CD4-positive, alpha-beta T cell (primary cell): ENCODE results near the gene GRM4. TPM values are rescaled to one million over a fixed set of nuclear protein-coding genes. Genes with fewer than 3 reads are reported as not detected.

Experiments
- ATAC-seq: fragments of 200-7000 bp; cut with Tn5 transposase; one replicate; pipeline ENCODE4 v1.10.0; 2022; ENCODE audit warnings: mild to moderate bottlenecking; ENCODE audit not compliant: poor library complexity
- CTCF ChIA-PET: fragments of 350-600 bp; sonication (Branson Sonifier 250); formaldehyde crosslinking; loops from one replicate; lab custom pipeline; 2021; ENCODE audit warnings: antibody characterized with exemption, inconsistent platforms; lab: Charles Lee
- POLR2A ChIA-PET: fragments of 350-600 bp; sonication (Branson Sonifier 250); formaldehyde crosslinking; loops from one replicate; lab custom pipeline; 2021; ENCODE audit warnings: antibody characterized with exemption, inconsistent platforms; lab: Charles Lee
- DNase-seq, 14 experiments: peaks; one replicate each; pipeline ENCODE4 v3.0.0-alpha.2; 2013 to 2020; ENCODE audit warnings: mixed read lengths in 2 of 14
- H3K27ac ChIP-seq, 2 donors: one replicate each; pipeline versions ENCODE4 v1.5.1 to v1.7.0; 2013; ENCODE audit warnings: low read length in 2 of 2, low read depth in 1 of 2, mild to moderate bottlenecking in 1 of 2
- H3K27me3 ChIP-seq, 2 experiments: 1 replicate in 1 of 2; 2 replicates in 1 of 2; pipeline versions ENCODE4 v1.6.1 to v1.7.0; 2013; ENCODE audit warnings: low read length in 2 of 2, control low read depth in 1 of 2, mild to moderate bottlenecking in 1 of 2, moderate library complexity in 1 of 2; ENCODE audit not compliant: insufficient read depth in 2 of 2, control insufficient read depth in 1 of 2
- H3K36me3 ChIP-seq: one replicate; pipeline ENCODE4 v1.6.1; 2013; ENCODE audit warnings: low read length, control low read depth; ENCODE audit not compliant: insufficient read depth
- H3K4me1 ChIP-seq: one replicate; pipeline ENCODE4 v1.6.1; 2013; ENCODE audit warnings: low read length, control low read depth; ENCODE audit not compliant: insufficient read depth
- H3K4me3 ChIP-seq: one replicate; pipeline ENCODE4 v1.5.1; 2013; ENCODE audit warnings: mild to moderate bottlenecking, low read length, moderate library complexity
- H3K9me3 ChIP-seq, 2 experiments: 1 replicate in 1 of 2; 2 replicates in 1 of 2; pipeline versions ENCODE4 v1.6.1 to v1.7.0; 2013; ENCODE audit warnings: low read length in 2 of 2, mild to moderate bottlenecking in 2 of 2, control low read depth in 1 of 2, moderate library complexity in 1 of 2; ENCODE audit not compliant: control insufficient read depth in 1 of 2, insufficient read depth in 1 of 2
- H3K27ac Mint-ChIP-seq: one replicate; pipeline ENCODE4 v1.8.0; 2020; ENCODE audit warnings: mixed read lengths
- H3K27me3 Mint-ChIP-seq: one replicate; pipeline ENCODE4 v1.8.0; 2021; ENCODE audit warnings: mixed read lengths
- H3K36me3 Mint-ChIP-seq: one replicate; pipeline ENCODE4 v1.8.0; 2021; ENCODE audit warnings: low read depth, mixed read lengths
- H3K4me1 Mint-ChIP-seq: one replicate; pipeline ENCODE4 v1.8.0; 2021; ENCODE audit warnings: low read depth, mixed read lengths
- H3K4me3 Mint-ChIP-seq: one replicate; pipeline ENCODE4 v1.8.0; 2020; ENCODE audit warnings: mild to moderate bottlenecking, mixed read lengths
- H3K9me3 Mint-ChIP-seq: one replicate; pipeline ENCODE4 v1.8.0; 2020; ENCODE audit warnings: mixed read lengths
- intact Hi-C, 2 experiments: fragments of 100-400 bp; cut with DNase I in 1 of 2; cut with micrococcal nuclease in 1 of 2; formaldehyde crosslinking; loops; one replicate each; pipeline versions ENCODE4 v1.15.1 to v1.9.0; 2023 to 2025; cut with DNase I, micrococcal nuclease
- total RNA-seq, 174 experiments: library from RNA in 2 of 174; stranded (reverse) in 2 of 174; gene quantifications; one replicate each; pipeline ENCODE4 v1.2.3 and lab custom pipeline; 2021 to 2026
- TF ChIP-seq, protein P1 (sequence below): fragments of 200-600 bp; IDR thresholded peaks from one replicate; pipeline ENCODE4 v1.8.0; 2022; ENCODE audit warnings: antibody characterized with exemption, mild to moderate bottlenecking

The GRM4 gene
- total RNA-seq, 2 experiments from 2014 or later: 0.08 TPM; not detected in 1

DNA sequence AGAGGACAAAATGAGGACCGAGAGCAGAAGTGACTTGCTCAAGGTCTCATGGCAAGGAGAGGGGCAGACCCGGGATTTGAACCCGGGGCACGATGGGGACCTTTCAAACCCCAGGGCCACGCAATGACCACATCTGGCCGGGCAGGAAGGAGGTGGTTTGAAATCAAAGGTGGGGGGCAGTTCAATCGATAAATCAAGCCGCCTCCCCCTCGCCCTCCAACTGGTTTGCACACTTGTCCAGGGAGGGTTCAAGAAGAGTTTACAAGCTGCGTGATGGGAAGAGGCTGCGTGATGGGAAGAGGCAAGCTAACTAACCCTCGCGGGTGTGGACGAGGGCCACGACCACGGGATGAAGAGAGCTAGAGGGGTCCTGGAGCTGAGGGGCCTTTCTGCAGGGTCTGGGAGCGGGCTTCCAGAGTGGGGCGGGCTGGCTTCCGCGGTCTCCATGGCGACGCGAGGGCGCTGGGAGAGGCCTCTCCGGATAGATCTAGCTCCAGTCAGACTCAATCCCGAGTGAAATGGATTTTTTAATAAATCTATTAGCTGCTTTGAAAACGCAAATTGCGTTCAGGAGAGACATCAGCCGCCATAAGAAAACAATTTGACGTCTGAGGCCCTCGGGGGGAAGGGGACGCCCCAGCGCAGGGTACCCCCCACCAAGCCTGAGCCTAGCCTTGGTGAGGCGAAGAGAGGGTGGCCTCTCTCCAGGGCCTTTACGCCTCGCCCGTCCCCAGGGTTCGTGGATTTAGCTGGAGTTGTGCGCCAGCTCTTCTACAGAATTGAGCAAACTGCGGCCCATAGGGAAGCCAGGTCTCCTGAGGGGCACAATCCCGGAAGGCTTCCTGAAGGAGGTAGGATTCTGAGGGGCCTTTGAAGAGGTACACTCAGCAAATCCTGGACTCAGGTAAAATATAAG lies 143.9 kb downstream of the GRM4 start:
- Mint-ChIP-seq H3K4me1 (no peaks in the 10 kb centered on the region), H3K27me3 (peaks cover 3% of the 10 kb centered on the region), H3K27ac (no peak overlapping the region), H3K9me3 (no peaks in the 10 kb centered on the region), H3K36me3 (no peaks in the 10 kb centered on the region), H3K4me3 (no peak overlapping the region)
- H3K27me3 ChIP-seq: no peaks in the 10 kb centered on the region
- H3K36me3 ChIP-seq: no peaks in the 10 kb centered on the region
- no peak overlapping the region for H3K27ac ChIP-seq
- H3K4me1 ChIP-seq: no peaks in the 10 kb centered on the region
- POLR2A ChIA-PET: no interaction called here
- no peaks in the 10 kb centered on the region for H3K9me3 ChIP-seq
- H3K4me3 ChIP-seq: no peak overlapping the region
- no peak for DNase-seq
- TF ChIP-seq, protein P1, sequence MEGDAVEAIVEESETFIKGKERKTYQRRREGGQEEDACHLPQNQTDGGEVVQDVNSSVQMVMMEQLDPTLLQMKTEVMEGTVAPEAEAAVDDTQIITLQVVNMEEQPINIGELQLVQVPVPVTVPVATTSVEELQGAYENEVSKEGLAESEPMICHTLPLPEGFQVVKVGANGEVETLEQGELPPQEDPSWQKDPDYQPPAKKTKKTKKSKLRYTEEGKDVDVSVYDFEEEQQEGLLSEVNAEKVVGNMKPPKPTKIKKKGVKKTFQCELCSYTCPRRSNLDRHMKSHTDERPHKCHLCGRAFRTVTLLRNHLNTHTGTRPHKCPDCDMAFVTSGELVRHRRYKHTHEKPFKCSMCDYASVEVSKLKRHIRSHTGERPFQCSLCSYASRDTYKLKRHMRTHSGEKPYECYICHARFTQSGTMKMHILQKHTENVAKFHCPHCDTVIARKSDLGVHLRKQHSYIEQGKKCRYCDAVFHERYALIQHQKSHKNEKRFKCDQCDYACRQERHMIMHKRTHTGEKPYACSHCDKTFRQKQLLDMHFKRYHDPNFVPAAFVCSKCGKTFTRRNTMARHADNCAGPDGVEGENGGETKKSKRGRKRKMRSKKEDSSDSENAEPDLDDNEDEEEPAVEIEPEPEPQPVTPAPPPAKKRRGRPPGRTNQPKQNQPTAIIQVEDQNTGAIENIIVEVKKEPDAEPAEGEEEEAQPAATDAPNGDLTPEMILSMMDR: no peak
- CTCF ChIA-PET: no interaction called here
- intact Hi-C loops: no loop called here
- ATAC-seq: no peak

DNA sequence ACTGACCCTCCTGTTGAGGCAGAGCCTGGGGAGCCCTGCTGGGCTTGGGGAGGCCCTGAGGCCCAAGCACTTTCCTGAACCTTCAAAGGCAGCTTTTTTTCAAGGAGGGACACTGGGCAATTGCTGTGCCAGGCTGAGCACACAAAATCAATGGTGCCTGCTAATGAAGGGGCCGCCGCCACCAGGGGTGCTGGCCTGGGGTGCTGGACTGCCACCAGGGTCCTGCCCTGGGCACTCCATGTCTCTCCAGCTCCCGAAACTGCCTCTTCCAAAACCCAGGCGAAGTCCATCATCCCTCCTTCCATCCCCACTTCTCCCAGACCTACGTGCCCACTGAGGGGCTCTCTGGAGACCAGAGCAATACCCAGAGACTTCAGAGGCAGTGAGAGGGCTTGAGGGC lies 145.6 kb downstream of the GRM4 start:
- Histone ChIP-seq H3K4me1 (no peaks in the 10 kb centered on the region), H3K27ac (no peak overlapping the region), H3K27me3 (peaks cover 0 to 5% of the 10 kb centered on the region in 2 experiments), H3K9me3 (no peaks in the 10 kb centered on the region), H3K4me3 (no peak overlapping the region), H3K36me3 (no peaks in the 10 kb centered on the region)
- CTCF ChIA-PET: no interaction called here
- no peak overlapping the region for H3K27ac Mint-ChIP-seq
- H3K4me1 Mint-ChIP-seq: no peaks in the 10 kb centered on the region
- TF ChIP-seq, protein P1: no peak
- H3K36me3 Mint-ChIP-seq: no peaks in the 10 kb centered on the region
- ATAC-seq (no peak), DNase-seq (no peak)
- peaks cover 3% of the 10 kb centered on the region for H3K27me3 Mint-ChIP-seq
- no peaks in the 10 kb centered on the region for H3K9me3 Mint-ChIP-seq
- POLR2A ChIA-PET: no interaction called here
- intact Hi-C loops: no loop called here
- H3K4me3 Mint-ChIP-seq: no peak overlapping the region

DNA sequence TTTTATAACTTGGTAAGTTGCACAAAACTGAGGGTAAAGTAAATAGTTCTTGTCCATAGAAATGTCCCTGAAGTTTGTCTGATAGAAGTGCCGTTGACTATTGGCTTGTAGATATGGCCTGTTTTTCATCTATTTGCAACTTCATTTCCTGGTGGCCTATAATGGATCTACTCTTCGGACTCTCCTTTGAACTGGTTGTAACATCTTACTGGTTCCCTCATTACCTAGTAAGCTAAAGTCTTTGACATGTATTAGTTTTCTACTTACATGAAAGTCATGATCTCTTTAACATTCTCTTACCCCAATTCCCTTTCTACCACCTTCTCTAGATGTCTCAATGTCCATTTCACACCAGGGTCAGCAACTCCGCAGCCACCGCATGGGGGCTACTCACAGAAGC lies 146.3 kb downstream of the GRM4 start:
- Histone ChIP-seq H3K9me3 (no peaks in the 10 kb centered on the region), H3K4me3 (no peak overlapping the region), H3K4me1 (no peaks in the 10 kb centered on the region), H3K36me3 (no peaks in the 10 kb centered on the region), H3K27me3 (peaks cover 0 to 5% of the 10 kb centered on the region in 2 experiments), H3K27ac (no peak overlapping the region)
- Mint-ChIP-seq H3K4me1 (no peaks in the 10 kb centered on the region), H3K27ac (no peak overlapping the region), H3K27me3 (peaks cover 3% of the 10 kb centered on the region), H3K4me3 (no peak overlapping the region), H3K36me3 (no peaks in the 10 kb centered on the region), H3K9me3 (no peaks in the 10 kb centered on the region)
- ATAC-seq (no peak), DNase-seq (no peak)
- TF ChIP-seq, protein P1: no peak
- POLR2A ChIA-PET: no interaction called here
- CTCF ChIA-PET: no interaction called here
- intact Hi-C loops: no loop called here
